DND-41 (cell line): ENCODE data around the gene MFAP4.

Source experiments
- EZH2 ChIP-seq: IDR thresholded peaks from 3 replicates; pipeline ENCODE4 v1.6.1; 2012; ENCODE audit warnings: borderline replicate concordance, low read depth, mild to moderate bottlenecking, moderate library complexity, low read length, inconsistent platforms; ENCODE audit not compliant: severe bottlenecking
- TF ChIP-seq, protein P1 (sequence below): IDR thresholded peaks from 2 replicates; pipeline ENCODE4 v1.5.1; 2012; ENCODE audit warnings: borderline replicate concordance, low read length, moderate library complexity, mild to moderate bottlenecking; ENCODE audit not compliant: poor library complexity, severe bottlenecking; ENCODE audit errors: extremely low read depth

DNA sequence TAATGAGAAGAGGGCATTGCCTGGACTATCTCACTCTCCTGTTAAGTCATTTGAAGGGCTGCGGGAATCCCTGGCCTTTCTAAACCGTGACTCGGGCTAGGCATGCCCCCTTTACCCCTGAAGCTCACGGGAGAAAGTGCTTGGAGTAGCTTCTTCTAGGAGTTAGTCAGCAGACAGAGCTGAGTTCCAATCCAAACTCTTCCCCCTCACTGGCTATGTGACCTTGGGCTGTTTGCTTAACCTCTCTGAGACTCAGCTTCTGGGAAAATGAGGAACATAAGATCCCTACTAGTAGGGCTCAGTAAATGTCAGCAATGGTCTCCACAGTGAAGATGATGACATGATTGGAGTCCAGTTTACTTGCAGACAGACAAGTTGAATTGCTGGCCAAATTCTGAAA, 18.8 kb downstream of the MFAP4 start:
- TF ChIP-seq, protein P1, sequence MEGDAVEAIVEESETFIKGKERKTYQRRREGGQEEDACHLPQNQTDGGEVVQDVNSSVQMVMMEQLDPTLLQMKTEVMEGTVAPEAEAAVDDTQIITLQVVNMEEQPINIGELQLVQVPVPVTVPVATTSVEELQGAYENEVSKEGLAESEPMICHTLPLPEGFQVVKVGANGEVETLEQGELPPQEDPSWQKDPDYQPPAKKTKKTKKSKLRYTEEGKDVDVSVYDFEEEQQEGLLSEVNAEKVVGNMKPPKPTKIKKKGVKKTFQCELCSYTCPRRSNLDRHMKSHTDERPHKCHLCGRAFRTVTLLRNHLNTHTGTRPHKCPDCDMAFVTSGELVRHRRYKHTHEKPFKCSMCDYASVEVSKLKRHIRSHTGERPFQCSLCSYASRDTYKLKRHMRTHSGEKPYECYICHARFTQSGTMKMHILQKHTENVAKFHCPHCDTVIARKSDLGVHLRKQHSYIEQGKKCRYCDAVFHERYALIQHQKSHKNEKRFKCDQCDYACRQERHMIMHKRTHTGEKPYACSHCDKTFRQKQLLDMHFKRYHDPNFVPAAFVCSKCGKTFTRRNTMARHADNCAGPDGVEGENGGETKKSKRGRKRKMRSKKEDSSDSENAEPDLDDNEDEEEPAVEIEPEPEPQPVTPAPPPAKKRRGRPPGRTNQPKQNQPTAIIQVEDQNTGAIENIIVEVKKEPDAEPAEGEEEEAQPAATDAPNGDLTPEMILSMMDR = no peak
- TF ChIP-seq EZH2 = no peak
